GM21786 (cell line): ENCODE results near the gene TCAP.
"Not testable (repeated sequence)": the region's sequence is repeated elsewhere in the genome, so short reads cannot be mapped to it uniquely, and the experiment has no call there.

Experiments used
- ATAC-seq: cut with Tn5 transposase; IDR thresholded peaks from one replicate; pipeline ENCODE4 v1.9.1; 2021; ENCODE audit not compliant: unreplicated experiment

The TCAP gene

DNA sequence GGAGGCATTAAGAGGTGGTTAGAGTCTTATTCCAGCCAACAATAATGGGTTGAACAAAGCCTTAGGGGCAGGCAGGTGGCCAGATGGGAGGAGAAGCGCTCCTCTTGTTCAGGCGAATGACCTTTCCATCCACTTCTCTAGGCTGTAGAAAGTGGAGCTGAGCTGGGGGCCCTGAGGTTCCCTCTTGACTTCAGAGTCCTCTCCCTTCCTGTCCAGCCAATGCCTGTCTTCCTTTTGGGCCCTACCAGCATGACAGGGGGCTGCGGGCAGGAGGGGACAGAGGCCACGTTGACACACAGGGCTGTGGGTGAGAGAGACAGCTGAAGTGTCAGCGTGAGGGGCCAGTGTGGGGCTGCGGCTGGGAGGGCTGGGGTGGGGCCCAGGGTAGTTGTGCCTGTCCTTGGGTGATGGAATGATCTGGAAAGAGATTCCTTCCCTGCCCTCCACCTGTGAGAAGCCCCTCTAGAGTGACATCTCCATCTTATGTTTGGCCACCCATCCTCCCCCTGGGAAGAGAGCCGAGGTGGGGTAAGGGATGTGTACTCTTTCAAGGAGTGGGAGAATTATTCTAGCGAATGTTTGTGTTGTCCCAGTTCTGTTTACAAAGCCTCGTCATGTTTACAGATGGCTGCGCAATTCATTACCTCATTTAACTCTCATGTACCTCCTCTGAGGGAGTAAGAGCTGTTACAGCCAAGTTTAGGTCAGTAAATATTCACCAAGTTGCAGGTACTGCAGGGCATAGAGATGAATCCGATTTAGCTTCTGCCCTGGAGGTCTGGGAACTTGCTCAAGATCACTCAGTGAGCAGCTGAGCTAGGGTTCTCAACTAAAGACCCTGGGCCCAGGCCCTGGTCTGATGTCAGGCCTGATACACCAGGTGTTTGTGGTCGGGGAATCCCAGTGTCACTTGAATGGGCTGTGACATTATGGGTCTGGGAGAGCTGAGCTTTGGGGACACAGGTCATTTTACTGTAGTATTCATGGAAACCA is 38.0 kb downstream of the TCAP start:
- ATAC-seq: no peak

DNA sequence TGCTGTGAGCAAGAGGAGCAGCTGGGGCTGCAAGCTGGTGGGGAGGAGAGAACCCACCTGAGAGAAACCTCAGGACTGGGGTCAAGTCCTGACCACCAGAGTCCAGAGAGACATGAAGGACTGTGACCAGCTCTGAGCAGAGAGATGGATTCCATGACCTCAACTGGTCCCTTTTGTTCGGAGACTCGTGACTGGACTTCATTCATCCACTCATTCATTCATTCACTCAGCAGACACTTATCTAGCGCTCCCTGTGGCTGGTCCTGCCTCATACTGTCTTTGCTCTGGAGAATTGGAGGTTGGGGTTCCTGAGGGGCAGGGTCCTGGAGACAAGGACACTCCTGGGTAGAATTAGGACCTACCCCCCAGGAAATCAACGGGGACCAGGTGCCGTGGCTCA is 38.8 kb downstream of the TCAP start:
- ATAC-seq: no peak

DNA sequence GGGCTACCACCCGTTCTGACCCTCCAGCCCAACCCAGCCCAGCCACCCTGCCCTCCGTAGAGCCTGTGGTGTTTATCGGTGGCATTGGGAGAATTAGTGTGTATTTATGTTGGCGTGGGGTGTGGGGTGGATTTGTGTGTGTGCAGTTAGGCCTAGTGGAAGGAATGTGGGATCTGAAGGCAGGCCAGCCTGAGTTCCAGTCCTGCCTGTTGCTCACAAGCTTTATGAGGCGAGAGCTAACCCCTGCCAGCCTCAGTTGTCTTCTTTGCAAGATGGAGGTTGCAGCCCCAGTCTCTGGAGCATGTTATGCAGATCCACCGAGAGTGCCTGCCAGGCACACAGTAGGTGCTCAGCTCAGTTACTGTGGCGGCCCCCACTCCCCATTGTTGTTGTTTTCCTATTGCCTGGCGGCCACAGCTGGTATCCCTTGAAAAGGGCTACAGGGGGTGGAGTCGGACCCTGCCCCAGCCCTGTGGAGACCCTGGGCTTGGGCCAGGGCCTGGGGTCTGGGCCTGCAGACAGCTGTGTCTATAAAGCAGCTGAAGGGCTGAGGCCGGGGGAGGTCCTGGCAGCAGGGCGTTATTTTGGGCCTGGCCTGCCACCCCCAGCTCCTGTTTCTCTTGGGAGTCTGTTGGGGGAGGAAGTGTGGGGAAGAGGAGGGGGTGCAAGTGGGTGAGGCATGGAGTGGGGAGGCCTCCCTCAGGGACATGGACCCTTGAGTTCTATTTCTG is 39.8 kb downstream of the TCAP start:
- ATAC-seq: no peak

DNA sequence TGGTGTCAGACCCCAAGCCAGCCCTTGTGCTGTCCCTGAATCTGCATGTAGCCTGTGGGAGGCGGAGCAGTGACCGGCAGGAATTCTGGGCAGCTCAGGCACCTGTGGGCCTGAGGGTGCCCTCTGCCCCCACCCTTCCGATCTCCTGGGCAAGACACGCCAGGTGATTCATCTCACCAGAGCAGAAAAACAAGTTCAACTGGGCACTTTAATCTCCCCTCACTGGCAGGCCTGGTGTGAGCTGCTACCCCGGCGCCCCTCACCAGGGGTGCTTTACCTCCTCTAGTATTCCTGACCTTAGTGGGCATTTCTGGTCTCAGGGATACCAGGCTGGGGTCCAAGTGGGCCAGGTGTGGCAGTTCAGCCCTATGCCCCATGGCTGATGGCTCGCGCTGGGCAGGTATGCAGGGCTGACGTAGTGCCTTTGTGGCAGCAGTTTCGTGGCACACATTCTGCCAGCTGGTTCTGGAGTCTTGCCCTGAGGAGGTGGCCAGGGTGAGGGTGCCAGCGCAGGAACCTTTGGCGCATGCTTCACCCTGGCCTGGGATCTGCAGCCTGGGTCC is 40.7 kb downstream of the TCAP start:
- ATAC-seq: no peak

DNA sequence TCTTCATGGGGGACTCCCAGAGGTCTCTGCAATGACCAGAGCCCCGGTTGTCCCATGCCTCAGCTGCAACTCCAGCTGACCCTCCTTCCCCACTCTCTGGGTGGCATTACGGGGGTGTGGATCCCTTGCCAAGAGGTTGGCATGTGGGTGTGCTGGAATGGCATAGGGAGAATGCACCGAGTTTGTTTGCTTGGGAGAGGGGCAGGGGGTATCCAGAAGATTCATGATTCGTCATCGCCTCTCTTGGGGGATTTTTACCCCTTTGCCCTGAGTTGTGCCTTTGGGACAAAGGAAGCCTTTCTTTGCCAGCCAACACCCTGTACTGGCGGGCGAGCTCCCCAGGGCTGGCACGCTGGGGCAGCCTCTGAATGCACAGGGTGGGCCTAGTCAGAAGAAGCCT is 41.2 kb downstream of the TCAP start:
- no peak for ATAC-seq

DNA sequence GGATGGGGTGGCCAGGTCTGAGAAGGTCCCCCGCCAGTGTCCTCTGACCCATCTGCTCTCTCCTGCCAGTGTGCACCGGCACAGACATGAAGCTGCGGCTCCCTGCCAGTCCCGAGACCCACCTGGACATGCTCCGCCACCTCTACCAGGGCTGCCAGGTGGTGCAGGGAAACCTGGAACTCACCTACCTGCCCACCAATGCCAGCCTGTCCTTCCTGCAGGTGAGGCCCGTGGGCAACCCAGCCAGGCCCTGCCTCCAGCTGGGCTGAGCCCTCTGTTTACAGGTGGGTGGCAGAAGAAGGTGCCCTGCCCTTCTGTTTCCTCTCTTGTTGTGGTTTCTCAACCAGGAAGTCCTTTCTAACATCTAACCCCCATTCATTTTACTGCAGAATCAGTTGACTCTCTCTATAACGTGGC is 41.8 kb downstream of the TCAP start:
- ATAC-seq: no peak

DNA sequence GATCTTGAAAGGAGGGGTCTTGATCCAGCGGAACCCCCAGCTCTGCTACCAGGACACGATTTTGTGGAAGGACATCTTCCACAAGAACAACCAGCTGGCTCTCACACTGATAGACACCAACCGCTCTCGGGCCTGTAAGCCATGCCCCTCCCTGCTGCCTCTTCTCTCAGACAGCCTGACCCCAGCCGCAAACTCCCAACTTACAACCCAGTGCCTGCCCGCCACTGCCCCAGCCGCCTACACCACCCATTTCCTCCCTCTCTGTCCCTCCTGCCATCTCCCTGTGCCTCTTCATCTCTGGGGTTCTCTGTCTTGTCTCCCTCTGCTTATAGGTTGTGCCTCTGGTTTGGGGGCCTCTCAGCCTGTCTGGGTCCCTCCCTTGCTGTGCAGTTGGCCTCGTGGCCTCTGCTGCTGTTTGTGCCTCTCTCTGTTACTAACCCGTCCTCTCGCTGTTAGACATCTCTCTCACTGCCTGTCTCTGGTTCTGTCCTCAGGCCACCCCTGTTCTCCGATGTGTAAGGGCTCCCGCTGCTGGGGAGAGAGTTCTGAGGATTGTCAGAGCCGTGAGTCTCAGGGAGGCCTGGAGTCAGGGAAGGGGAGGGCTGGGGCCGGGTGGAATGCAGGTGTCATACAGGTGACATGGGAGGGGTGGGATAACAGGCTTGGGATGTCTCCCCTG is 44.3 kb downstream of the TCAP start:
- no peak for ATAC-seq

DNA sequence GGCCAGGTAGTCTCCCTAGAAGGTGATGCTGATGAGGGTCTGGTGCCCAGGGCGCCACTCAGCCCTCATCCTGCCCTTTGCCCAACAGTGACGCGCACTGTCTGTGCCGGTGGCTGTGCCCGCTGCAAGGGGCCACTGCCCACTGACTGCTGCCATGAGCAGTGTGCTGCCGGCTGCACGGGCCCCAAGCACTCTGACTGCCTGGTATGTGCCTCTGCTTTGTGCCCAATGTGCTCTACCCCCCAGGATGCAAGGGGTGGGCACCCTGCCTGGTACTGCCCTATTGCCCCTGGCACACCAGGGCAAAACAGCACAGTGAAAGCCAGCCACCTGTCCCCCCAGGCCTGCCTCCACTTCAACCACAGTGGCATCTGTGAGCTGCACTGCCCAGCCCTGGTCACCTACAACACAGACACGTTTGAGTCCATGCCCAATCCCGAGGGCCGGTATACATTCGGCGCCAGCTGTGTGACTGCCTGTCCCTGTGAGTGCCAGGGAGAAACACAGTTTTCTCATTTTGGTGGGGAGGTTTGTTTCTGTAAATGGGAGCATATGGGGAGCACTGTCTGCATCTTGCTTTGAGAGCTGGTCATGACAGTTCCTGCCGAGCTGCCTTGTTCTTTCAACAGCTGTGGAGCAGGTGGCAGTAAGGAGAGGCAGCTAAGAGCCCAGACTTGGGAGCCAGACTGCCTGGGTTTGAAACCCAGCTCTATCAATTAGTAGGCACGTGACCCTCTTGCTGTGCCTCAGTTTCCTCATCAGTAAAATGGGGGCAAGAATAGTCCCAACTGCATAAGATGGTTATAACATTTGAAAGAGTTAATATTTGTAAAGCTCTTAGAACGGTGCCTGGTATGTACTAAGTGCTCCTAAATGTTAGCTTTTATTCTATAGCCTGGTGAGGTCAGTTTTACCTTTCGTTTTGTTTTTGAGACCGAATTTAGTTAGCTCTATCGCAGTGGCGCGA is 45.1 kb downstream of the TCAP start:
- no peak for ATAC-seq

DNA sequence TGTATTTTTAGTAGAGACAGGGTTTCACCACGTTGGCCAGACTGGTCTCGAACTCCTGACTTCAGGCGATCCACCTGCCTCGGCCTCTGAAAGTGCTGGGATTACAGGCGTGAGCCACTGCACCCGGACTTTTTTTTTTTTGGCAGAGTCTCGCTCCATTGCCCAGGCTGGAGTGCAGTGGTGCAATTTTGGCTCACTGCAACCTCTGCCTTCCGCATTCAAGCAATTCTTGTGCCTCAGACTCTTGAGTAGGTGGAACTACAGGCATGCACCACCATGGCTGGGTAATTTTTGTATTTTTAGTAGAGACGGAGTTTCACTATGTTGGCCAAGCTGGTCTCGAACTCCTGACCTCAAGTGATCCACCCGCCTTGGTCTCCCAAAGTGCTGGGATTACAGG is 45.9 kb downstream of the TCAP start:
- not testable (repeated sequence) for ATAC-seq

DNA sequence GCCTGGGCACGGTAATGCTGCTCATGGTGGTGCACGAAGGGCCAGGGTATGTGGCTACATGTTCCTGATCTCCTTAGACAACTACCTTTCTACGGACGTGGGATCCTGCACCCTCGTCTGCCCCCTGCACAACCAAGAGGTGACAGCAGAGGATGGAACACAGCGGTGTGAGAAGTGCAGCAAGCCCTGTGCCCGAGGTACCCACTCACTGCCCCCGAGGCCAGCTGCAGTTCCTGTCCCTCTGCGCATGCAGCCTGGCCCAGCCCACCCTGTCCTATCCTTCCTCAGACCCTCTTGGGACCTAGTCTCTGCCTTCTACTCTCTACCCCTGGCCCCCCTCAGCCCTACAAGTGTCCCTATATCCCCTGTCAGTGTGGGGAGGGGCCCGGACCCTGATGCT is 46.7 kb downstream of the TCAP start:
- no peak for ATAC-seq

DNA sequence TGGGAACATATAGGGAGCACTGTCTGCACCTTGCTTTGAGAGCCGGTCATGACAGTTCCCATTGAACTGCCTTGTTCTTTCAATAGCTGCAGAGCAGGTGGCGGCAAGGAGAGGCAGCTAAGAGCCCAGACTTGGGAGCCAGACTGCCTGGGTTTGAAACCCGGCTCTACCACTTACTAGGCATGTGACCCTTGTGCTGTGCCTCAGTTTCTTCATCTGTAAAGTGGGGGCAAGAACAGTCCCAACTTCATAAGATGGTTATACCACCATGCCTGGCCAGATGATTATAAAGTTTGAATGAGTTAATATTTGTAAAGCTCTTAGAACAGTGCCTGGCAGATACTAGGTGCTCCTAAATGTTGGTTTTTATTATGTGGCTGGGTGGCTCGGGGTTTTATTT is 49.1 kb downstream of the TCAP start:
- no peak for ATAC-seq

DNA sequence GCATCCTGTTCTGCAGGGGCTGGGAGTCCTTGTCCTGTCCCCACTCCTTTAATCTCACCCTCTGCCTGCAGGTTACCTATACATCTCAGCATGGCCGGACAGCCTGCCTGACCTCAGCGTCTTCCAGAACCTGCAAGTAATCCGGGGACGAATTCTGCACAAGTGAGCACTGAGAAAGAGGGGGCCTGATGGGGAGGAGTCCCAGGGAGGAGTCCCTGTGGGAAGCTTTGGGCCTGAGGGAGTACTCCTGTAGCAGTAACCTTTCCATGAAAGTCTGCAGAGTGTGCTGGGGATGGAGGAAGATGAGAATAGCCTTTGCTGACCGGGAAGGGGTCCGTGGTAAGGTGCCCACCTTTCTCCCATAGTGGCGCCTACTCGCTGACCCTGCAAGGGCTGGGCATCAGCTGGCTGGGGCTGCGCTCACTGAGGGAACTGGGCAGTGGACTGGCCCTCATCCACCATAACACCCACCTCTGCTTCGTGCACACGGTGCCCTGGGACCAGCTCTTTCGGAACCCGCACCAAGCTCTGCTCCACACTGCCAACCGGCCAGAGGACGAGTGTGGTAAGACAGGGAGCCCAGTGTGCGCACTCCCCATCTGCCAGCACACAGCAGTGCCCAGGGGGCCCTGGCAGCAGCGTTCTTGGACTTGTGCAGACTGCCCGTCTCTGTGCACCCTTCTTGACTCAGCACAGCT is 50.4 kb downstream of the TCAP start:
- no peak for ATAC-seq
